Measurements from ENCODE around the gene KLK13. TPM values are rescaled to one million over a fixed set of nuclear protein-coding genes. Genes with fewer than 3 reads are reported as not detected.

KLK13 gene
- total RNA-seq, 4 donors from 2014 or later: 0.22 to 0.73 TPM; not detected in 2

DNA sequence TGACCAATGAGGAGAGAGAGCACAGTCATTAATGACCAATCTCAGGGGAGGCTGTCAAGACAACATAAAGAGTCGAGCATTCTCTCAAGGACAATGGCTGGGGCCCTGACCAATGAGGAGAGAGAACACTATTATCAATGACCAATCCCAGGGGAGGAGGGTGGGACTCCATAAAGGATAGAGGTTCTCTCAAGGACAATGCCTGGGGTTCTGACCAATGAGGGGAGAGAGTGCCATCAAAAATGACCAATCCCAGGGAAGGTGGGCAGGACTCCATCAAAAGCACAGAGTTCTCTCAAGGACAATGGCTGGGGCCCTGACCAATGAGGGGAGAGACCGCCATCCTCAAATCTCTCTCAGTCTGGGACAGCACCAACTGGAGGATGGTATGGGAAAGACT, 35.2 kb downstream of the KLK13 start:
- no peaks in the 10 kb centered on the region for H3K4me1 ChIP-seq
- WGBS, 2 donors: 70 to 85% methylated on average over 2 of the region's 2 CpGs
- TF ChIP-seq, protein P1, sequence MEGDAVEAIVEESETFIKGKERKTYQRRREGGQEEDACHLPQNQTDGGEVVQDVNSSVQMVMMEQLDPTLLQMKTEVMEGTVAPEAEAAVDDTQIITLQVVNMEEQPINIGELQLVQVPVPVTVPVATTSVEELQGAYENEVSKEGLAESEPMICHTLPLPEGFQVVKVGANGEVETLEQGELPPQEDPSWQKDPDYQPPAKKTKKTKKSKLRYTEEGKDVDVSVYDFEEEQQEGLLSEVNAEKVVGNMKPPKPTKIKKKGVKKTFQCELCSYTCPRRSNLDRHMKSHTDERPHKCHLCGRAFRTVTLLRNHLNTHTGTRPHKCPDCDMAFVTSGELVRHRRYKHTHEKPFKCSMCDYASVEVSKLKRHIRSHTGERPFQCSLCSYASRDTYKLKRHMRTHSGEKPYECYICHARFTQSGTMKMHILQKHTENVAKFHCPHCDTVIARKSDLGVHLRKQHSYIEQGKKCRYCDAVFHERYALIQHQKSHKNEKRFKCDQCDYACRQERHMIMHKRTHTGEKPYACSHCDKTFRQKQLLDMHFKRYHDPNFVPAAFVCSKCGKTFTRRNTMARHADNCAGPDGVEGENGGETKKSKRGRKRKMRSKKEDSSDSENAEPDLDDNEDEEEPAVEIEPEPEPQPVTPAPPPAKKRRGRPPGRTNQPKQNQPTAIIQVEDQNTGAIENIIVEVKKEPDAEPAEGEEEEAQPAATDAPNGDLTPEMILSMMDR (IDR thresholded peaks at IDR 0.05): no peak
- TF ChIP-seq POLR2A (IDR thresholded peaks at IDR 0.05): no peak
- intact Hi-C loops (cut with DNase I): no loop called here
- H3K36me3 ChIP-seq: no peaks in the 10 kb centered on the region
- no peak for DNase-seq
- H3K9me3 ChIP-seq: no peaks in the 10 kb centered on the region
- no peak overlapping the region for H3K27ac ChIP-seq
- H3K4me3 ChIP-seq (replicated peaks in 1 of 3): no peak overlapping the region
- no peaks in the 10 kb centered on the region for H3K27me3 ChIP-seq

DNA sequence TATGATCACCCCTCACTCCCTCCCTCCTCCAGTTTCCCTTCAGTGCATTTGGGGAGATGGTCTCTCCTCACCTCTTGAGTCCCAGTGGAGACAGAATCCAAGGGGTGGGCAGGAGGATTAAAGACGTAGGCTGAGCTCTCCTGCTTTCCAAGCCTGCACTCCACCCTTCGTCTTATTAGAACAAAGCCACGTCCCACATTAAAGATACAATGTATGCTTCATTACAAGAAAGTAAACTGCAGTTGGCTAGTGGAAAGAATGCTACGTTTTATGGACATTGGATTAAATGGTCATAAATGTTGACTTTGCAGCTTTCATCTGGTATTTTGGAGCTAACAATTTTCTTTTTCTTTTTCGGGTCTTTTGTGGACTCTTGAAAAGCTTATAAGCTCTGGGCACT, 37.0 kb downstream of the KLK13 start:
- H3K4me3 ChIP-seq (replicated peaks in 1 of 3): no peak overlapping the region
- intact Hi-C loops (cut with DNase I): no loop called here
- 68 to 70% methylated on average over 5 of the region's 5 CpGs for WGBS, 2 donors
- H3K36me3 ChIP-seq: no peaks in the 10 kb centered on the region
- no peak overlapping the region for H3K27ac ChIP-seq
- no peaks in the 10 kb centered on the region for H3K9me3 ChIP-seq
- no peaks in the 10 kb centered on the region for H3K27me3 ChIP-seq
- no peaks in the 10 kb centered on the region for H3K4me1 ChIP-seq
- DNase-seq: no peak
- TF ChIP-seq POLR2A (IDR thresholded peaks at IDR 0.05): no peak
- TF ChIP-seq, protein P1 (IDR thresholded peaks at IDR 0.05): no peak

DNA sequence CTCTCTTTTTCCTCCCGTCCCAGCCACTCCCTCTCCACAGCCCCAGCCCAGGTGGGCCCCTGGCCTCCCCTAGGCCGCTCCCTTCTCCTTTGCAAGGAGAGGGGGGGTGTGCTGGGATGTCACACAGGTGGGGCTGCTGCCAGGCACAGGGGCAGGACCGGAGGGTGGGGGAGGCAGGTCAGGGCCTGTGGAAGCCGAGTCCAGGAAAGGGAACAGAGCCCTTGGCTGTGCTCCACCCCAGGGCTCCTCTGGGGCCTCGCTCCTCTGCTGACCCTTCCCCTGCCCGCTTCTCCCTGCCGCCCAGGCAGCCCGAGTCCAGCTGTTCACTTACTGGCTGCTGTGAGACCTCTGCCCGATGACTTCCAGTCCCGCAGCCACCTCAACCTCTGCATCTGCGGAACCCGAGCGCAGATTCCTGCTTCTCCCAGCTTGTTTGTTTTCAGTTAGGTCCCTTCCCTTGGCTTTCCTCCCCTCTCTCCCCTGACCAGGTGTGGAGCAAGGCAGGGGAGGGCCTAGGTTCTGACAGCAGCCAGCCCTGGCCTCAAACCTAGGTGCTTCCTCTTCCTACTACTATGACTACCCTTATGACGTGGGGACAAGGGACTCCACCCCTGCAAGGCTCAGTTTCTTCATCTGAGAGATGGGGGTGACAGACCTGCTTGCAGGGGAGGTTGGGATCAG, 37.6 kb downstream of the KLK13 start:
- TF ChIP-seq, protein P1 (IDR thresholded peaks at IDR 0.05): no peak
- no peak for TF ChIP-seq POLR2A (IDR thresholded peaks at IDR 0.05)
- no peak for DNase-seq
- Histone ChIP-seq H3K36me3 (no peaks in the 10 kb centered on the region), H3K4me3 (replicated peaks in 1 of 3) (no peak overlapping the region), H3K4me1 (no peaks in the 10 kb centered on the region), H3K9me3 (no peaks in the 10 kb centered on the region), H3K27ac (no peak overlapping the region), H3K27me3 (no peaks in the 10 kb centered on the region)
- 59 to 67% methylated on average over 11 to 14 of the region's 14 CpGs for WGBS, 2 donors
- intact Hi-C loops (cut with DNase I): no loop called here

DNA sequence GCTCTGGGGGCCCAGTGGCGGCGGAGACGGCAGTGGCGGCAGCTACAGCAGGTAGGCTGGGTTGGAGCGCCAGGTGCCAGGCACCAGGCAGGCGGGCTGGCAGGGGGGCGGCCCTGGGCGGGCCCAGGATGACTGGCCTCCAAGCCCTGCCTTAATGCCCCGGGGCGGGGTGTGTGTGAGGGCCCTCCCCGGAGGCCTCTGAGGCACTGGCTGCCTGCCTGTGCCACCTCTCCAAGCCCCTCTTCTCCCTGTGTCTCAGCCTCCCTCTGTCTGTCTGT, 38.4 kb downstream of the KLK13 start, which contains the start of gene KLK11:
Gene KLK11, minus strand, starts transcription at position 63 of the 278 bp plus-strand sequence. CDS start 985 bp downstream, outside the sequence.
- no peak for DNase-seq
- no peaks in the 10 kb centered on the region for H3K27me3 ChIP-seq
- TF ChIP-seq POLR2A (IDR thresholded peaks at IDR 0.05): no peak
- TF ChIP-seq, protein P1 (IDR thresholded peaks at IDR 0.05): no peak
- no peak within 1 kb of the TSS for H3K27ac ChIP-seq
- WGBS, 2 donors: 84 to 88% methylated on average over 6 of the region's 11 CpGs
- H3K36me3 ChIP-seq: no peaks in the 10 kb centered on the region
- no peak within 1 kb of the TSS for H3K4me3 ChIP-seq (replicated peaks in 1 of 3)
- no peaks in the 10 kb centered on the region for H3K9me3 ChIP-seq
- H3K4me1 ChIP-seq: peaks cover 0 to under 1% of the 10 kb centered on the region in 2 donors
- intact Hi-C loops (cut with DNase I): no loop called here

DNA sequence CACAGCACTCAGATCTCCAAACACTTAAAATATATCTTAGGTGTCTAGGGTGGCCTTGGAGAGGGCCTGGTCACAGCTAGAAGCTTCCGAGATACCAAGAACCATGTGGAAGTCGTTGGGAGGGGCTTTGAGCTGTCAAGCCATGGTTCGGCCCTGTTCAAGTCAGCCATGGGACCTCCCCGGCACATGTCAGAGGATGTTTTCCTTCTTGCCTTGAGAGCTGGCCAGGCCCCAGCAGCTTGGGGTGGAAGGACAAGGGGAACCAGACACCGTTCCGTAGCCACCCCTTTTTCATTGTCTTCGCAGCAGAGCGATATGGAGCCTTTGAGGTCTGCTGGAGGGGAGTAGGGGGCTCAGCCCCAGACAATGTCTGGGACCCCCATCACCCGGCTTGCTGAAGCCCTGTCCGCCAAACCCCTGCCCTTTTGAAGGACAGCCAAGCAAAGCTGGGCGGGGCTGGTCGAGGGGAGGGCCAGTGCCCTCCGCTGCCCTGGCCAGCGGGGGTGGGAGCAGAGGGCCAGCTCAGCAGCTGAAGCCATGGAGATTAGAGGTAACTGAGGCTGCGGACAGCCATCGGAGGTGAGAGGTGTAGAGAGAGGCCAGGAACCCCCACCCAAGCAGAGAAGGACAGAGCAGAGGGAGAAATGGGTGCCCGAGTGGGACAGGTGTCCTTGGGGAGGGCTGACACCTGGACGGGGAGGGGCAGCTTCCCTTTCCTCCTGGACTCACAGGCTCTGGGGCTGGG, 38.9 kb downstream of the KLK13 start:
- WGBS, 2 donors: 62 to 70% methylated on average over 16 to 18 of the region's 18 CpGs
- no peak overlapping the region for H3K27ac ChIP-seq
- H3K9me3 ChIP-seq: no peaks in the 10 kb centered on the region
- no peak for TF ChIP-seq POLR2A (IDR thresholded peaks at IDR 0.05)
- TF ChIP-seq, protein P1 (IDR thresholded peaks at IDR 0.05): no peak
- intact Hi-C loops (cut with DNase I): no loop called here
- H3K27me3 ChIP-seq: no peaks in the 10 kb centered on the region
- H3K36me3 ChIP-seq: no peaks in the 10 kb centered on the region
- H3K4me1 ChIP-seq: peaks cover 0 to 3% of the 10 kb centered on the region in 2 donors
- no peak overlapping the region for H3K4me3 ChIP-seq (replicated peaks in 1 of 3)
- no peak for DNase-seq

All from thyroid gland (tissue), 4 donors.